Keratinocyte (primary cell): ENCODE data around the gene SFXN1. TPM values are rescaled to one million over a fixed set of nuclear protein-coding genes. Genes with fewer than 3 reads are reported as not detected.

Experiments used
- DNase-seq: peaks from one replicate; pipeline ENCODE4 v3.0.0-alpha.2; 2011; ENCODE audit warnings: low read depth, missing footprints, low spot score
- FAIRE-seq: peaks from 2 replicates; lab custom pipeline; 2011; peaks lifted over from hg19 to GRCh38; lab: Jason Lieb, UNC
- H2AFZ ChIP-seq: 2 replicates; pipeline ENCODE4 v1.6.0; 2012; ENCODE audit warnings: low read length, control low read depth, inconsistent platforms; ENCODE audit not compliant: control insufficient read depth
- H3K27ac ChIP-seq: 2 replicates; pipeline ENCODE4 v1.5.1; 2011; ENCODE audit warnings: low read length; ENCODE audit not compliant: control insufficient read depth, insufficient read depth
- H3K27me3 ChIP-seq: 3 replicates; pipeline ENCODE4 v1.6.0; 2011; ENCODE audit warnings: low read length; ENCODE audit not compliant: control insufficient read depth, insufficient read depth; ENCODE audit errors: extremely low read depth
- H3K36me3 ChIP-seq, 2 experiments: 2 replicates in 1 of 2; 3 replicates in 1 of 2; pipeline ENCODE4 v1.5.1; 2011; ENCODE audit warnings: low read length in 2 of 2, mild to moderate bottlenecking in 1 of 2; ENCODE audit not compliant: control insufficient read depth in 2 of 2, insufficient read depth in 2 of 2; ENCODE audit errors: extremely low read depth in 1 of 2
- H3K4me1 ChIP-seq: 3 replicates; pipeline ENCODE4 v1.5.1; 2011; ENCODE audit warnings: low read length; ENCODE audit not compliant: control insufficient read depth, insufficient read depth; ENCODE audit errors: extremely low read depth
- H3K4me2 ChIP-seq: 3 replicates; pipeline ENCODE4 v1.6.0; 2011; ENCODE audit warnings: low read depth, low read length; ENCODE audit not compliant: control insufficient read depth, insufficient read depth; ENCODE audit errors: extremely low read depth
- H3K4me3 ChIP-seq, 3 experiments: fragments of 200-600 bp in 1 of 3; sonication (generic) in 1 of 3; 2 replicates in 2 of 3; 3 replicates in 1 of 3; pipeline ENCODE4 v1.5.1; 2011 to 2016; ENCODE audit warnings: low read length in 3 of 3, mild to moderate bottlenecking in 3 of 3, control low read depth in 2 of 3, inconsistent platforms in 1 of 3, low read depth in 1 of 3, mixed read lengths in 1 of 3, mixed run types in 1 of 3, moderate library complexity in 1 of 3; ENCODE audit not compliant: control insufficient read depth in 2 of 3, insufficient read depth in 2 of 3; ENCODE audit errors: extremely low read depth in 1 of 3
- H3K79me2 ChIP-seq: 2 replicates; pipeline ENCODE4 v1.6.0; 2012; ENCODE audit warnings: low read length; ENCODE audit not compliant: control insufficient read depth, insufficient read depth
- H3K9ac ChIP-seq: 3 replicates; pipeline ENCODE4 v1.6.0; 2011; ENCODE audit warnings: low read length; ENCODE audit not compliant: control insufficient read depth, insufficient read depth; ENCODE audit errors: extremely low read depth
- H3K9me1 ChIP-seq: 3 replicates; pipeline ENCODE4 v1.6.0; 2011; ENCODE audit warnings: low read length; ENCODE audit not compliant: control insufficient read depth, insufficient read depth; ENCODE audit errors: extremely low read depth
- H3K9me3 ChIP-seq: 2 replicates; pipeline ENCODE4 v1.5.1; 2012; ENCODE audit warnings: low read depth, low read length; ENCODE audit not compliant: control insufficient read depth
- H4K20me1 ChIP-seq: 3 replicates; pipeline ENCODE4 v1.6.0; 2011; ENCODE audit warnings: low read length; ENCODE audit not compliant: control insufficient read depth, insufficient read depth; ENCODE audit errors: extremely low read depth
- EZH2 ChIP-seq: IDR thresholded peaks from one replicate; pipeline ENCODE4 v1.6.1; 2012; ENCODE audit warnings: inconsistent platforms, mild to moderate bottlenecking, low read length, moderate library complexity
- dilution Hi-C: fragments of 300-500 bp; cut with MboI; formaldehyde crosslinking; loops from one replicate; pipeline ENCODE4 v1.7.0; 2020; ENCODE audit warnings: low sequenced_read_pairs; ENCODE audit not compliant: extremely low pct_ligation_motif_present
- polyA plus RNA-seq, 5 experiments: library from polyadenylated mRNA; depleted of rRNA in 3 of 5; stranded (reverse) in 3 of 5; stranded (forward) in 1 of 5; unstranded in 1 of 5; fragments of >200 nt; gene quantifications; 1 replicate in 1 of 5; 2 replicates in 3 of 5; 3 replicates in 1 of 5; pipeline versions ENCODE4 v1.2.1 to v1.2.3, GENCODE V29; 2011 to 2012; ENCODE audit warnings: missing spikeins in 2 of 5, low read depth in 1 of 5, low replicate concordance in 1 of 5
- TF ChIP-seq, protein P1 (sequence below), 3 experiments: IDR thresholded peaks in 1 of 3; conservative IDR thresholded peaks in 1 of 3; optimal IDR thresholded peaks in 1 of 3; 2 replicates in 2 of 3; 3 replicates in 1 of 3; pipeline versions ENCODE3 to v1.5.1; 2011; ENCODE audit warnings: low read length in 3 of 3, mild to moderate bottlenecking in 3 of 3, moderate library complexity in 2 of 3, control low read depth in 1 of 3, inconsistent platforms in 1 of 3; ENCODE audit not compliant: insufficient read depth in 2 of 3; ENCODE audit errors: extremely low read depth in 1 of 3

Gene SFXN1
- polyA plus RNA-seq, 1 donor (not counting 4 experiments of a cell fraction or from before 2014, with no cell fraction given), result 80.8 TPM

DNA sequence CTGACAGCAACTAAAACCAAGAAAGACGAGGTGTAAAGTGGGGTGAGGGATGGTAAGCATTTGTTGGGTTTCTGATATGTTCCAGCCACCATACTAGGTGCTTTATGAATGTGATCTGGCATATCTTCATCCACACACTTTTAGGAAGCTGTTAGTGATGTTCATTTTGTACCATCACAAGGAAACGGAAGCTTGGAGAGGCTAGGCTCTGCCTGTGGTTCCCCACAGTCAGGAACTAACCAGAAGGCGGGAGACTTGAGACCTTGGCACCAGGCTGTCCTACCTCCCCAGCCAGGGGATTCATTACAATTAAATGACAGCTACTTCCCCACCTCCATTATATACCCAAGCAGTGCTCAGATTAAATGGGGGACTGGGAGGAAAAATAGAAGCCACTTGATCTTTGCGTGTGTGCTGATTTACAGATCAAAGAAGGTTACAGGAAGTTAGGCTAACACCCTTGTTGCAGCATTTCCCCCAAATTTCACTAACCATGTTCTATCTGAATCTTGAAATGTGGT, 43.0 kb downstream of the SFXN1 start:
- Histone ChIP-seq H3K4me2 (no peak overlapping the region), H3K9me1 (no peaks in the 10 kb centered on the region), H3K27me3 (no peaks in the 10 kb centered on the region), H4K20me1 (no peaks in the 10 kb centered on the region), H3K4me3 (no peak overlapping the region), H3K9me3 (no peaks in the 10 kb centered on the region), H3K36me3 (peaks cover 19 to 21% of the 10 kb centered on the region in 2 experiments), H3K9ac (no peak overlapping the region), H2AFZ (no peak overlapping the region), H3K27ac (no peak overlapping the region), H3K79me2 (no peaks in the 10 kb centered on the region), H3K4me1 (no peaks in the 10 kb centered on the region)
- FAIRE-seq (no peak), DNase-seq (no peak)
- dilution Hi-C loops, result no loop called here
- TF ChIP-seq, protein P1, sequence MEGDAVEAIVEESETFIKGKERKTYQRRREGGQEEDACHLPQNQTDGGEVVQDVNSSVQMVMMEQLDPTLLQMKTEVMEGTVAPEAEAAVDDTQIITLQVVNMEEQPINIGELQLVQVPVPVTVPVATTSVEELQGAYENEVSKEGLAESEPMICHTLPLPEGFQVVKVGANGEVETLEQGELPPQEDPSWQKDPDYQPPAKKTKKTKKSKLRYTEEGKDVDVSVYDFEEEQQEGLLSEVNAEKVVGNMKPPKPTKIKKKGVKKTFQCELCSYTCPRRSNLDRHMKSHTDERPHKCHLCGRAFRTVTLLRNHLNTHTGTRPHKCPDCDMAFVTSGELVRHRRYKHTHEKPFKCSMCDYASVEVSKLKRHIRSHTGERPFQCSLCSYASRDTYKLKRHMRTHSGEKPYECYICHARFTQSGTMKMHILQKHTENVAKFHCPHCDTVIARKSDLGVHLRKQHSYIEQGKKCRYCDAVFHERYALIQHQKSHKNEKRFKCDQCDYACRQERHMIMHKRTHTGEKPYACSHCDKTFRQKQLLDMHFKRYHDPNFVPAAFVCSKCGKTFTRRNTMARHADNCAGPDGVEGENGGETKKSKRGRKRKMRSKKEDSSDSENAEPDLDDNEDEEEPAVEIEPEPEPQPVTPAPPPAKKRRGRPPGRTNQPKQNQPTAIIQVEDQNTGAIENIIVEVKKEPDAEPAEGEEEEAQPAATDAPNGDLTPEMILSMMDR (optimal IDR thresholded peaks at IDR 0.05 in 1 of 3, IDR thresholded peaks at IDR 0.05 in 1 of 3, conservative IDR thresholded peaks at IDR 0.05 in 1 of 3; ENCODE audit: extremely low read depth in 1 of 3, insufficient read depth in 2 of 3, low read length in 3 of 3), result no peak
- TF ChIP-seq EZH2, result no peak

DNA sequence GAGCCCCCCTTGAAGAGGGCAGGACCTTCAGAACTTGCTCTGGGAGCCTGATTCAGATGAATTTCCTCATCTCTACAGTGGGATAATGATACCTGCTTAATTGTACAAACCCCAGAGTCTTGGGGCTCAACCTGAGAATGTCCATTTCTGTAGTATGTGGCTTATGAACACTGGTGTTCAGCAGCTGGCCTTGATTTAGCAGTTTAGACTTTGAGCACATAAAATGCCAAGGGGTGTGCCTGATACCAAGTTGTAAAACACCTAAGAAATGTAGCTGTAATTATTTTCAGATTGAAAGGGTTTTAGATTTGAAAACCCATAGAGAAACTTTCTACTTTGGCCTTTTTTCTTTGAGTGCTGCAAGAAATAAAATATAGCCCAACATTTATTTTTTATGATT, 44.9 kb downstream of the SFXN1 start:
- H4K20me1 ChIP-seq, result no peaks in the 10 kb centered on the region
- H3K4me2 ChIP-seq, result no peak overlapping the region
- H3K79me2 ChIP-seq, result no peaks in the 10 kb centered on the region
- H3K27me3 ChIP-seq, result no peaks in the 10 kb centered on the region
- no peak for FAIRE-seq
- H3K9me3 ChIP-seq, result no peaks in the 10 kb centered on the region
- H3K9ac ChIP-seq, result no peak overlapping the region
- no peaks in the 10 kb centered on the region for H3K4me1 ChIP-seq
- no peak overlapping the region for H3K4me3 ChIP-seq
- no peaks in the 10 kb centered on the region for H3K9me1 ChIP-seq
- H3K27ac ChIP-seq, result no peak overlapping the region
- H2AFZ ChIP-seq, result no peak overlapping the region
- TF ChIP-seq, protein P1 (optimal IDR thresholded peaks at IDR 0.05 in 1 of 3, IDR thresholded peaks at IDR 0.05 in 1 of 3, conservative IDR thresholded peaks at IDR 0.05 in 1 of 3; ENCODE audit: extremely low read depth in 1 of 3, insufficient read depth in 2 of 3, low read length in 3 of 3), result no peak
- TF ChIP-seq EZH2, result no peak
- H3K36me3 ChIP-seq, result peaks cover 18 to 26% of the 10 kb centered on the region in 2 experiments
- no peak for DNase-seq
- dilution Hi-C loops, result no loop called here
